GM23248 (cell line): ENCODE data around the gene ZNF488. TPM values are rescaled to one million over a fixed set of nuclear protein-coding genes. Genes with fewer than 3 reads are reported as not detected.

Experiments
- DNase-seq: peaks from one replicate; pipeline ENCODE4 v3.0.0-alpha.2; 2015
- H2AFZ ChIP-seq: fragments of 200-600 bp; sonication (generic); 2 replicates; pipeline ENCODE4 v1.6.1; 2016; ENCODE audit warnings: antibody characterized with exemption
- H3F3A ChIP-seq: fragments of 200-600 bp; sonication (generic); 2 replicates; pipeline ENCODE4 v1.6.1; 2016; ENCODE audit warnings: mild to moderate bottlenecking, antibody characterized with exemption, mixed run types; ENCODE audit not compliant: insufficient read depth
- H3K27ac ChIP-seq: fragments of 200-600 bp; sonication (generic); 2 replicates; pipeline ENCODE4 v1.5.1; 2016; ENCODE audit warnings: mild to moderate bottlenecking
- H3K27me3 ChIP-seq: fragments of 200-600 bp; sonication (generic); replicated peaks from 2 replicates; pipeline ENCODE4 v1.6.1; 2016; ENCODE audit warnings: mild to moderate bottlenecking; ENCODE audit not compliant: insufficient read depth
- H3K36me3 ChIP-seq: fragments of 200-600 bp; sonication (generic); 2 replicates; pipeline ENCODE4 v1.6.1; 2016; ENCODE audit warnings: low read depth, mild to moderate bottlenecking
- H3K4me1 ChIP-seq: fragments of 200-600 bp; sonication (generic); 2 replicates; pipeline ENCODE4 v1.6.1; 2016; ENCODE audit warnings: mild to moderate bottlenecking; ENCODE audit not compliant: insufficient read depth
- H3K4me2 ChIP-seq: fragments of 200-600 bp; sonication (generic); one replicate; pipeline ENCODE4 v1.6.1; 2016; ENCODE audit warnings: mild to moderate bottlenecking; ENCODE audit not compliant: unreplicated experiment
- H3K4me3 ChIP-seq: fragments of 200-600 bp; sonication (generic); 2 replicates; pipeline ENCODE4 v1.5.1; 2016; ENCODE audit warnings: mild to moderate bottlenecking
- H3K79me2 ChIP-seq: fragments of 200-600 bp; sonication (generic); 2 replicates; pipeline ENCODE4 v1.6.1; 2016; ENCODE audit warnings: mild to moderate bottlenecking; ENCODE audit not compliant: insufficient read depth
- H3K9ac ChIP-seq: fragments of 200-600 bp; sonication (generic); 2 replicates; pipeline ENCODE4 v1.6.1; 2016; ENCODE audit warnings: mild to moderate bottlenecking
- H3K9me2 ChIP-seq: fragments of 200-600 bp; sonication (generic); 2 replicates; pipeline ENCODE4 v1.6.1; 2016; ENCODE audit warnings: mixed run types, mild to moderate bottlenecking, moderate library complexity; ENCODE audit not compliant: insufficient read depth
- H3K9me3 ChIP-seq: fragments of 200-600 bp; sonication (generic); one replicate; pipeline ENCODE4 v1.6.1; 2017; ENCODE audit warnings: low read depth
- H4K20me1 ChIP-seq: fragments of 200-600 bp; sonication (generic); 2 replicates; pipeline ENCODE4 v1.6.0; 2016; ENCODE audit not compliant: insufficient read depth
- EZH2 ChIP-seq: fragments of 200-600 bp; sonication (generic); IDR thresholded peaks from 2 replicates; pipeline ENCODE4 v1.6.1; 2018; ENCODE audit warnings: antibody characterized with exemption, mild to moderate bottlenecking; ENCODE audit not compliant: insufficient read depth, poor library complexity, severe bottlenecking
- EZH2phosphoT487 ChIP-seq: fragments of 200-600 bp; sonication (generic); IDR thresholded peaks from 2 replicates; pipeline ENCODE4 v1.6.1; 2018; ENCODE audit warnings: antibody characterized with exemption, moderate library complexity, mild to moderate bottlenecking, low read depth; ENCODE audit not compliant: insufficient read depth
- WGBS, 2 experiments: methylation state at CpG; one replicate each; pipeline ENCODE4 v1.1.6; 2015 to 2017; ENCODE audit warnings: low lambda C conversion rate in 2 of 2, low coverage in 1 of 2; ENCODE audit errors: missing lambda C conversion rate in 2 of 2; 5-methylcytosine and 5-hydroxymethylcytosine counted together
- in situ Hi-C: fragments of 300-500 bp; cut with MboI; formaldehyde crosslinking; loops from 2 replicates; pipeline ENCODE4 v1.15.0; 2020
- polyA plus RNA-seq: library from polyadenylated mRNA; unstranded; fragments of >200 nt; fragmentation: Nextera tagmentation; extraction: Ambion mirVana; gene quantifications from 2 replicates; pipeline ENCODE4 v1.2.1, GENCODE V29; 2016
- total RNA-seq: library from RNA; depleted of rRNA; stranded (reverse); fragments of >200 nt; shearing (Covaris generic); gene quantifications from 2 replicates; pipeline ENCODE4 v1.2.3, GENCODE V29; 2014

The ZNF488 gene
- total and polyA plus RNA-seq, 2 experiments from 2014 or later = 0.11 TPM; not detected in 1

DNA sequence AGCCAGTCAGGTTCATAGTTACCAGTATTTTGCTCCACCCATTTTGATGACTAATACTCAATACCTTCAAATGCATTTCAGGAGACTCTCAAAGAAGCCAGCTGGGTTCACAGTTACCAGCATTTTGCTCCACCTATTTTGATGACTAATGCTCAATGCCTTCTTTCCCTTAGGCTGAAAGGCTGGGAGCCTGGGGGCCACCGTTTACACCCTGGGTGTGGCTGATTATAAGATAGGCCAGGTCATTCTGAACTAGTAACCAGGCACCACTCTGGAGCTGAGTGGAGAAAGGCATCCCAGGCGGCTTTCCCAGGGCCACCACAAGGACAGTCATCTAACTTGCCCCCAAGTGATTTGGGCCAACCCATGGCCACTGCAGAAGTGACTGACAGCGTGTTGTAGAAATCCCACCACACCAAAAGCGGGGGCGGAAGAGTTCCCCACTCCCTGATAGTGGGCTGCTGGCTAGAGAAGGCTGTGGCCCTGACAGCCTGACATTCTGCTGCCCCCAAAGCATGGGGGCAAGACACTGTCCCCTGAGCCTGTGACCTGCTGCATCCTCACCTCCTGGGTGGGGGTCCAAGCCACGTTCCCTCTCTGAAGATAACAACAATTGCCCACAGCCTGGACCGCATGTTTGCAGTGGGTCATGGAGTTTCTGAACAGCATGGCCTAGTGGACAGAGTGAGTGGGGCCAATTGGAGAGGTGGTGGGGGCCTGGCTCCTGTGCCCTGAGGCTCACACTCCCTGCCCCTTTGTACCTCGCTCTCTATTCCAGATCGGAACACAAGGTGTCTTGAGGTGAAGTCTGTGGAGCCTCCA is 23.0 kb upstream of the ZNF488 start:
- Histone ChIP-seq H3K9ac (no peak overlapping the region), H3K27ac (no peak overlapping the region), H3K4me2 (peak overlapping the region; percentile 9), H3K9me2 (no peaks in the 10 kb centered on the region), H4K20me1 (no peaks in the 10 kb centered on the region), H3K4me1 (peaks cover 32% of the 10 kb centered on the region), H2AFZ (no peak overlapping the region), H3K36me3 (no peaks in the 10 kb centered on the region), H3K4me3 (no peak overlapping the region), H3K79me2 (no peaks in the 10 kb centered on the region), H3K27me3 (no peaks in the 10 kb centered on the region), H3F3A (no peaks in the 10 kb centered on the region), H3K9me3 (no peaks in the 10 kb centered on the region)
- TF ChIP-seq EZH2 (no peak), EZH2phosphoT487 (no peak)
- peak; percentile 80 for DNase-seq
- in situ Hi-C loops = no loop called here
- 79 to 85% methylated on average over 8 to 9 of the region's 9 CpGs for WGBS, 2 experiments

DNA sequence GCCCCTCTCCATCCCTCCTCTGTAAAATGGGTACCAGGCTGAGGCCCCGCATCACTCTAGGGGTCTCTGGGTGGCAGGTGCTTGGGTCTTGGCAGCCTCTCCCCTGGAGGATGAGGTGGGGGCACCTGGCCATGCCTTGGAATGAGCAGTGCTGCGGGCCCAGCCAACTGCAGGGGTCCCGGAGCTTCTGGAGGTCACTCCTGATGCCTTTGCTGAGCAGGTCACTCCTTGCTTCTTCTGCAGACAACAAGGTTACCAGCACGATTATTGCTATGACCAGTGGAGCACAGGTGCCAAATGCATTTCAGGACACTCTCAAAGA is 22.4 kb upstream of the ZNF488 start:
- TF ChIP-seq EZH2 (no peak), EZH2phosphoT487 (no peak)
- Histone ChIP-seq H3K79me2 (no peaks in the 10 kb centered on the region), H3K4me3 (no peak overlapping the region), H3K9me2 (no peaks in the 10 kb centered on the region), H3K36me3 (no peaks in the 10 kb centered on the region), H3K27me3 (no peaks in the 10 kb centered on the region), H3F3A (no peaks in the 10 kb centered on the region), H3K27ac (no peak overlapping the region), H3K4me1 (peaks cover 32% of the 10 kb centered on the region), H2AFZ (no peak overlapping the region), H3K9ac (no peak overlapping the region), H3K9me3 (no peaks in the 10 kb centered on the region), H3K4me2 (no peak overlapping the region), H4K20me1 (no peaks in the 10 kb centered on the region)
- WGBS, 2 experiments = 100% methylated on average over 4 of the region's 4 CpGs
- in situ Hi-C loops = no loop called here
- no peak for DNase-seq

DNA sequence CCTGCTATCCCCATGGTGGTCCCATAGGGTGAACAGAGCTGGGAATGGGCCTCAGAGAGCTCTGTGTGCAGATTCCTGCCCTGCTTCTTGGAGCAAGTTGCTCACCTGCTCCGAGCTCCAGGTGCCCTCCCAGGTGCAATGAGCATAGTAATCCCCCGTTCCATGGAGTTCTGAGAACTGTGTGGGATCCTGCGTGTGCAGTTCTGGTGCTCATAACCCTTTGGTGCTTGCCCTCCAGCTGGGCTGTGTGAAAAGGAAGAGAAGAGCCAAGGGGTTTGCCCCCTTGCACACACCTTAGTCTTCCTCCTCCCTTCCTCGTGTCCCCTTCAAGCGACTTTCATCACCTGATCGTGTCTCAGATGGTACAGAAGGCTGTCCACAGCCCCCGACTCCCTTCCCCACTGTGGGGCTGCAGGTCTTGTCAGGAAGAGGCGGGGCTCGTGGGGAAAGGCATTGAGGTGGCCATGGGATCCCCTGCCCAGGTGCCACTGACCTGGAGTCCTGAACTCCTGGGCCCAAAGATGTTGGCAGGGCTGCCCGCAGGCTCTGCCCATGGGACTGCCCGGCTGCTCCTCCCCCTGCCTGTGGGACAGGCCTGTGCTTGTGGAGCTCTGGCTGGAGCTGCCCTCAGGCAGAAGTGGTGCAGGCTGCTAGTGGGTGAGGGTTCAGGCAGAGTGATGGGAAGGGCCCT is 21.9 kb upstream of the ZNF488 start:
- no peaks in the 10 kb centered on the region for H3K9me3 ChIP-seq
- H3K27me3 ChIP-seq = no peaks in the 10 kb centered on the region
- 90 to 91% methylated on average over 10 to 11 of the region's 11 CpGs for WGBS, 2 experiments
- no peak overlapping the region for H3K27ac ChIP-seq
- no peaks in the 10 kb centered on the region for H3K36me3 ChIP-seq
- H3K4me2 ChIP-seq = no peak overlapping the region
- H4K20me1 ChIP-seq = no peaks in the 10 kb centered on the region
- no peak overlapping the region for H3K4me3 ChIP-seq
- TF ChIP-seq EZH2phosphoT487 = no peak
- no peak for TF ChIP-seq EZH2
- H3K79me2 ChIP-seq = no peaks in the 10 kb centered on the region
- H2AFZ ChIP-seq = no peak overlapping the region
- H3F3A ChIP-seq = no peaks in the 10 kb centered on the region
- in situ Hi-C loops = no loop called here
- no peak for DNase-seq
- no peak overlapping the region for H3K9ac ChIP-seq
- H3K9me2 ChIP-seq = no peaks in the 10 kb centered on the region
- peaks cover 32% of the 10 kb centered on the region for H3K4me1 ChIP-seq

DNA sequence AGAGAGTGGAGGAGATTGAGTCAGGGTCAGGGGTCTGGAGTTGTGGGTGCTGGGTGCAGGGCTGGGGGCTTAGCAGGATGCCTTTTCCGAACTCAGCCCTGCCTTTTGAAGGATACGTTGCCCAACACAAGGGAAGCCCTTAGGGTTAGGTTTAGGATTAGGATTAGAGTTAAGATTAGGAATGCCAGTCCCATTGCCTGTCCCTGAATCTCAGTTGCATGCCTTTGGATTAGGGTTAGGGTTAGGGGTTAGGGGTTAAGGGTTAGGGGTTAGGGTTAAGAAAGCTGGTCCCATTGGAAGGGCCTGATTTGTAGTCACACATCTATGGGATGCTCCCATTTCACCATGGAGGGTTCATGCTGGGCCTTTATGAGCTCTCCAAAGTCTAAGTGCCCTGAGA is 20.8 kb upstream of the ZNF488 start:
- no peak overlapping the region for H3K4me2 ChIP-seq
- H2AFZ ChIP-seq = no peak overlapping the region
- no peaks in the 10 kb centered on the region for H3F3A ChIP-seq
- no peaks in the 10 kb centered on the region for H3K9me2 ChIP-seq
- H3K4me3 ChIP-seq = no peak overlapping the region
- no peaks in the 10 kb centered on the region for H3K36me3 ChIP-seq
- no peaks in the 10 kb centered on the region for H3K79me2 ChIP-seq
- 98 to 100% methylated on average over 2 of the region's 2 CpGs for WGBS, 2 experiments
- no peaks in the 10 kb centered on the region for H3K27me3 ChIP-seq
- no peak overlapping the region for H3K27ac ChIP-seq
- no peaks in the 10 kb centered on the region for H3K9me3 ChIP-seq
- no peak for DNase-seq
- H3K9ac ChIP-seq = no peak overlapping the region
- no peaks in the 10 kb centered on the region for H4K20me1 ChIP-seq
- H3K4me1 ChIP-seq = peaks cover 32% of the 10 kb centered on the region
- TF ChIP-seq EZH2 (no peak), EZH2phosphoT487 (no peak)
- in situ Hi-C loops = no loop called here
